HG02943 (cell line): Measurements from ENCODE around the gene SPEG.

Experiments
- ATAC-seq: cut with Tn5 transposase; IDR thresholded peaks from one replicate; pipeline ENCODE4 v1.9.1; 2021; ENCODE audit warnings: mild to moderate bottlenecking, low read depth, moderate library complexity; ENCODE audit not compliant: unreplicated experiment

Gene SPEG

GRCh38 chr2:219441451-219442255 is 7.0 kb downstream of the SPEG start:
- ATAC-seq = no peak

- no peak for ATAC-seq
These were observed 7.8 kb downstream of the SPEG start for GRCh38 chr2:219442256-219443015.

GRCh38 chr2:219443016-219443696 is 8.5 kb downstream of the SPEG start:
- ATAC-seq = no peak

- ATAC-seq = no peak
These were observed 9.0 kb downstream of the SPEG start for GRCh38 chr2:219443697-219444023.

- ATAC-seq = no peak
These were observed 10.0 kb downstream of the SPEG start for GRCh38 chr2:219444566-219445091.

- no peak for ATAC-seq
These were observed 10.6 kb downstream of the SPEG start for GRCh38 chr2:219445220-219445640.

GRCh38 chr2:219446101-219446504 is 11.5 kb downstream of the SPEG start:
- no peak for ATAC-seq

- no peak for ATAC-seq
These were observed 12.0 kb downstream of the SPEG start for GRCh38 chr2:219446689-219447088.

GRCh38 chr2:219447242-219448098 is 12.8 kb downstream of the SPEG start:
- ATAC-seq = no peak

- ATAC-seq = no peak
These were observed 13.6 kb downstream of the SPEG start for GRCh38 chr2:219448099-219448775.

- no peak for ATAC-seq
These were observed 14.2 kb downstream of the SPEG start for GRCh38 chr2:219448776-219449341.

- ATAC-seq = no peak
These were observed 15.0 kb downstream of the SPEG start for GRCh38 chr2:219449609-219450008.

GRCh38 chr2:219451661-219452360 is 17.2 kb downstream of the SPEG start:
- no peak for ATAC-seq

- no peak for ATAC-seq
These were observed 18.0 kb downstream of the SPEG start for GRCh38 chr2:219452361-219453317.

- no peak for ATAC-seq
These were observed 19.3 kb downstream of the SPEG start for GRCh38 chr2:219453671-219454590.

- ATAC-seq = no peak
These were observed 20.9 kb downstream of the SPEG start for GRCh38 chr2:219455581-219455980.
